Stimulated activated CD4-positive, alpha-beta T cell treated with anti-CD3 and anti-CD28 coated beads, TNF-alpha, amount 100 ng/mL, for 24 hours (primary cell): ENCODE measurements around the gene KLHL1.

Experiments used
- DNase-seq, 3 experiments: peaks; one replicate each; pipeline ENCODE4 v3.0.0-alpha.2; 2020; ENCODE audit warnings: low read depth in 3 of 3

The KLHL1 gene

GRCh38 chr13:69683921-69684686, 424.1 kb downstream of the KLHL1 start:
- DNase-seq: no peak

GRCh38 chr13:69681722-69682121, 426.5 kb downstream of the KLHL1 start:
- no peak for DNase-seq

- DNase-seq: no peak
These were observed 430.9 kb downstream of the KLHL1 start for GRCh38 chr13:69677343-69677742.

GRCh38 chr13:69676286-69676685, 432.0 kb downstream of the KLHL1 start:
- no peak for DNase-seq

GRCh38 chr13:69660155-69660554, 448.1 kb downstream of the KLHL1 start:
- no peak for DNase-seq

GRCh38 chr13:69657676-69658075, 450.6 kb downstream of the KLHL1 start:
- DNase-seq: no peak

- no peak for DNase-seq
These were observed 453.9 kb downstream of the KLHL1 start for GRCh38 chr13:69654392-69654791.
